HFFc6 (cell line): ENCODE data around the gene MAGEA8. TPM values are rescaled to one million over a fixed set of nuclear protein-coding genes. Genes with fewer than 3 reads are reported as not detected.

Experiments used
- DNase-seq: peaks from one replicate; pipeline ENCODE4 v3.0.0-alpha.2; 2018
- H3K27ac Mint-ChIP-seq: 2 replicates; pipeline ENCODE4 v1.8.0; 2020; ENCODE audit warnings: mild to moderate bottlenecking, mixed read lengths
- H3K27me3 Mint-ChIP-seq: 2 replicates; pipeline ENCODE4 v1.8.0; 2021; ENCODE audit warnings: mild to moderate bottlenecking, moderate library complexity, mixed read lengths; ENCODE audit not compliant: insufficient read depth
- H3K36me3 Mint-ChIP-seq: 2 replicates; pipeline ENCODE4 v1.8.0; 2021; ENCODE audit warnings: low read depth, mixed read lengths
- H3K4me1 Mint-ChIP-seq: 2 replicates; pipeline ENCODE4 v1.8.0; 2020; ENCODE audit warnings: low read depth, mixed read lengths
- H3K4me3 Mint-ChIP-seq: 2 replicates; pipeline ENCODE4 v1.8.0; 2020; ENCODE audit warnings: mild to moderate bottlenecking, moderate library complexity, mixed read lengths
- H3K9me3 Mint-ChIP-seq: 2 replicates; pipeline ENCODE4 v1.8.0; 2020; ENCODE audit warnings: mild to moderate bottlenecking, mixed read lengths
- total RNA-seq, 6 experiments: library from RNA; stranded (reverse); fragmentation: NEBNext Ultra II Directional; extraction: Animal tissue kit (Norgen Biotek cat#: 25700); gene quantifications; 2 replicates in 1 of 6; 3 replicates in 5 of 6; pipeline ENCODE4 v1.2.3, GENCODE V29; 2021
- TF ChIP-seq, protein P1 (sequence below): fragments of 200-600 bp; sonication (generic); IDR thresholded peaks from 2 replicates; pipeline ENCODE4 v1.5.0; 2021; ENCODE audit warnings: antibody characterized with exemption, mild to moderate bottlenecking

Gene MAGEA8
- total RNA-seq, 6 experiments from 2014 or later, result not detected

- peaks cover 5% of the 10 kb centered on the region; the same call in 1 of the 2 replicates for H3K27me3 Mint-ChIP-seq
- no peak overlapping the region for H3K4me3 Mint-ChIP-seq
- H3K4me1 Mint-ChIP-seq, result no peaks in the 10 kb centered on the region
- DNase-seq, result no peak
- no peaks in the 10 kb centered on the region for H3K36me3 Mint-ChIP-seq
- TF ChIP-seq, protein P1, sequence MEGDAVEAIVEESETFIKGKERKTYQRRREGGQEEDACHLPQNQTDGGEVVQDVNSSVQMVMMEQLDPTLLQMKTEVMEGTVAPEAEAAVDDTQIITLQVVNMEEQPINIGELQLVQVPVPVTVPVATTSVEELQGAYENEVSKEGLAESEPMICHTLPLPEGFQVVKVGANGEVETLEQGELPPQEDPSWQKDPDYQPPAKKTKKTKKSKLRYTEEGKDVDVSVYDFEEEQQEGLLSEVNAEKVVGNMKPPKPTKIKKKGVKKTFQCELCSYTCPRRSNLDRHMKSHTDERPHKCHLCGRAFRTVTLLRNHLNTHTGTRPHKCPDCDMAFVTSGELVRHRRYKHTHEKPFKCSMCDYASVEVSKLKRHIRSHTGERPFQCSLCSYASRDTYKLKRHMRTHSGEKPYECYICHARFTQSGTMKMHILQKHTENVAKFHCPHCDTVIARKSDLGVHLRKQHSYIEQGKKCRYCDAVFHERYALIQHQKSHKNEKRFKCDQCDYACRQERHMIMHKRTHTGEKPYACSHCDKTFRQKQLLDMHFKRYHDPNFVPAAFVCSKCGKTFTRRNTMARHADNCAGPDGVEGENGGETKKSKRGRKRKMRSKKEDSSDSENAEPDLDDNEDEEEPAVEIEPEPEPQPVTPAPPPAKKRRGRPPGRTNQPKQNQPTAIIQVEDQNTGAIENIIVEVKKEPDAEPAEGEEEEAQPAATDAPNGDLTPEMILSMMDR, result no peak
- H3K9me3 Mint-ChIP-seq, result no peaks in the 10 kb centered on the region
- no peak overlapping the region for H3K27ac Mint-ChIP-seq
These were observed 27.1 kb upstream of the MAGEA8 start for GRCh38 chrX:149853925-149854324.

DNA sequence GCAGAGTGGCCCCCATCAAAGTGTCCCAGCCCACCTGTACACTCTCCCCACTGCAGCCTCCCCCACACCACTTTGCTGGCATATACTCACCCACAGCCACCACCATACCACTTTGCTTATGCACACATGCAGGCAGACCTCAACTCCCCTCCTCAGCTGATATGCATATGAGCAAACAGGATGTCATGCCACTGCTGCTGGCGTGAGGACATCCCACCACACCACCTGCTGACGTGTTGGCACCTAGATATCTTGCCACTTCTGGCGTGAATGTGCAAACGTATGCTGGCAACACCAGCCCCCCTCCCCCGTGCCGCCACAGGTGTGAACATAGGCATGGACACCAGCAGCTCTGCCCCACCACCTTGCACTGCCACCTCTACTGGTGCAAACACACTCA is 22.4 kb upstream of the MAGEA8 start:
- Mint-ChIP-seq H3K4me1 (no peaks in the 10 kb centered on the region), H3K4me3 (no peak overlapping the region), H3K27me3 (peaks cover 5% of the 10 kb centered on the region), H3K36me3 (no peaks in the 10 kb centered on the region; the same call in 1 of the 2 replicates), H3K9me3 (peaks cover 9% of the 10 kb centered on the region; the same call in 1 of the 2 replicates), H3K27ac (no peak overlapping the region)
- TF ChIP-seq, protein P1, result no peak
- no peak for DNase-seq

- Mint-ChIP-seq H3K4me1 (no peaks in the 10 kb centered on the region), H3K27me3 (peaks cover 5% of the 10 kb centered on the region), H3K4me3 (no peak overlapping the region), H3K27ac (no peak overlapping the region), H3K36me3 (no peaks in the 10 kb centered on the region; the same call in 1 of the 2 replicates), H3K9me3 (peaks cover 9% of the 10 kb centered on the region; the same call in 1 of the 2 replicates)
- TF ChIP-seq, protein P1, result no peak
- DNase-seq, result no peak
These were observed 20.5 kb upstream of the MAGEA8 start for GRCh38 chrX:149860445-149860844.

DNA sequence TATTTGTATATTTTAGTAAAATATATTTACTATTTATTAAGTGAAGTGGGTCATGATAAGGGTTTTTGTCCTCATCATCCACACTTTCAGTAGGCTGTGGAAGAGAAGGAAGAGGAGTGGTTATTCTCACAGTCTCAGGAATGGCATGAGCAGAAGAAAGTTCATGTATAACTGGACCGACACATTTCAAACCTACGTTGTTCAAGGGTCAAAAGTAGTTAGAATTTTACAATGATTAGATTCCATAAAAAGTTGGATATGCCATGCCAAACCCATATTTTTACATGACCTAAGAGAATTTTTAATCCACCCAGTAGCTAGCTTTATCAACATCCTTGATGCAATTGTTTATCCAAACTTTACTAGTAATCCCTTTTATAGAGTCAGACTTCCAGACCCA is 15.6 kb upstream of the MAGEA8 start:
- TF ChIP-seq, protein P1, result no peak
- Mint-ChIP-seq H3K27me3 (peaks cover 2% of the 10 kb centered on the region), H3K36me3 (no peaks in the 10 kb centered on the region), H3K4me3 (no peak overlapping the region), H3K9me3 (peaks cover 4% of the 10 kb centered on the region; the same call in 1 of the 2 replicates), H3K27ac (no peak overlapping the region), H3K4me1 (no peaks in the 10 kb centered on the region)
- DNase-seq, result no peak

DNA sequence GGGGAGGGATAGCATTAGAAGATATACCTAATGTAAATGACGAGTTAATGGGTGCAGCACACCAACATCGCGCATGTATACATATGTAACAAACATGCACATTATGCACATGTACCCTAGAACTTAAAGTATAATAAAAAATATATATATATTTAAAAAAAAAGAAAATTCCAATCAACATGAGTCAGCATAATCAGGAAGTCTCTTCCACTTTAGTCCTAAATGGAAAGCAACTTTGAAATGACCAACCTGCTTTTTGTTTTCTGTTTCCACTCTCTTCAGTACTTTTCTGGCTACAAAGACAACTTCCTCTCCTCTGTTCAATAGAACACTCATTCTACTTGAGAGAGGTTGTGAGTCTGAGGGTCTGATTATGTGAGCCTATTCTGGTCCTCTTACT is 13.5 kb upstream of the MAGEA8 start:
- no peak overlapping the region for H3K4me3 Mint-ChIP-seq
- H3K9me3 Mint-ChIP-seq, result no peaks in the 10 kb centered on the region
- H3K36me3 Mint-ChIP-seq, result no peaks in the 10 kb centered on the region
- TF ChIP-seq, protein P1, result no peak
- no peak overlapping the region for H3K27ac Mint-ChIP-seq
- H3K27me3 Mint-ChIP-seq, result no peaks in the 10 kb centered on the region; the same call in none of the 2 replicates
- 0 out of 2 replicates have a peak, but pooled peaks cover 5% of the 10 kb centered on the region for H3K4me1 Mint-ChIP-seq
- no peak for DNase-seq

DNA sequence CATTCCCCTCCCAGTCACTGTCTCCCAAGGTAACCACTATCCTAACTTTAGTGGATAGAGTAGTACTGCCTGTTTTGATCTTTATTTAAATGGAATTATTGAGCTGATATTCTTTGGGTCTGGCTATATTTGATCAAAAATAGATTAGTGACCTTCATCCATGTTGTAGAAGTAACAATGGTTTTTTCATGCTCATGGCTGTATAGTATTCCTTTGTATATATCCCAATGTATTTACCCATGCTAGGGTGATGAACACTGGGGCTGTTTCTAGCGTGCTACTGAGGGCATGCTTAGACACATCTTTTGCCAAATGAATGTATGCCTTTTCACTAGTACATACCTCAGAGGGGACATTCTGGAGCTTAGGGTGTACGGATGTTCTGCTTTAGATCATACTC is 10.1 kb upstream of the MAGEA8 start:
- no peaks in the 10 kb centered on the region for H3K9me3 Mint-ChIP-seq
- no peaks in the 10 kb centered on the region for H3K36me3 Mint-ChIP-seq
- H3K27me3 Mint-ChIP-seq, result no peaks in the 10 kb centered on the region
- DNase-seq, result no peak
- TF ChIP-seq, protein P1, result no peak
- H3K4me3 Mint-ChIP-seq, result no peak overlapping the region
- no peak overlapping the region for H3K27ac Mint-ChIP-seq
- 0 out of 2 replicates have a peak, but pooled peaks cover 5% of the 10 kb centered on the region for H3K4me1 Mint-ChIP-seq
